Psoas muscle (tissue), 8 donors: Measurements from ENCODE around the gene ZNF526. TPM values are rescaled to one million over a fixed set of nuclear protein-coding genes. Genes with fewer than 3 reads are reported as not detected.

Experiments used
- ATAC-seq, 4 donors: fragments of 200-7000 bp; cut with Tn5 transposase; one replicate each; pipeline ENCODE4 v1.9.1; 2020; ENCODE audit warnings: moderate library complexity in 3 of 4, mild to moderate bottlenecking in 2 of 4
- DNase-seq, 2 donors: peaks; one replicate each; pipeline ENCODE4 v3.0.0-alpha.2; 2020
- H3K27ac ChIP-seq: fragments of 200-600 bp; one replicate; pipeline ENCODE4 v1.8.0; 2022
- H3K27me3 ChIP-seq, 3 donors: fragments of 200-600 bp in 1 of 3; one replicate each; pipeline versions ENCODE4 v1.6.1 to v1.8.0; 2013 to 2022; ENCODE audit warnings: low read length in 2 of 3, mild to moderate bottlenecking in 2 of 3, moderate library complexity in 1 of 3; ENCODE audit not compliant: insufficient read depth in 3 of 3
- H3K36me3 ChIP-seq, 2 donors: fragments of 200-600 bp in 1 of 2; one replicate each; pipeline versions ENCODE4 v1.6.1 to v1.8.0; 2013 to 2022; ENCODE audit warnings: low read depth in 1 of 2, mild to moderate bottlenecking in 1 of 2, moderate library complexity in 1 of 2; ENCODE audit not compliant: insufficient read depth in 1 of 2
- H3K4me1 ChIP-seq: fragments of 200-600 bp; one replicate; pipeline ENCODE4 v1.8.0; 2022
- H3K4me3 ChIP-seq: fragments of 200-600 bp; one replicate; pipeline ENCODE4 v1.8.0; 2022; ENCODE audit warnings: mild to moderate bottlenecking
- H3K9me3 ChIP-seq: fragments of 200-600 bp; one replicate; pipeline ENCODE4 v1.8.0; 2022
- CTCF ChIP-seq: fragments of 200-600 bp; IDR thresholded peaks from one replicate; pipeline ENCODE4 v1.8.0; 2022; ENCODE audit warnings: antibody characterized with exemption
- WGBS, 3 donors: extraction: QIAGEN DNeasy Blood & Tissue Kit; methylation state at CpG; one replicate each; pipeline versions ENCODE4 v1.1.6 to v1.1.7; 2013; 5-methylcytosine and 5-hydroxymethylcytosine counted together
- intact Hi-C, 2 donors: fragments of 100-400 bp; cut with DNase I; formaldehyde crosslinking; loops; one replicate each; pipeline versions ENCODE4 v1.11.0 to v1.14.2; 2022
- polyA plus RNA-seq, 3 donors: library from polyadenylated mRNA; stranded (reverse); fragments of 200-250 nt; gene quantifications; one replicate each; pipeline ENCODE4 v1.2.3, GENCODE V29; 2013
- total RNA-seq, 4 donors: library from RNA; stranded (reverse); fragmentation: NEBNext Ultra II Directional in 2 of 4; extraction: Animal tissue kit (Norgen Biotek cat#: 25700) in 2 of 4; gene quantifications; one replicate each; pipeline versions ENCODE4 v1.2.1 to v1.2.4, GENCODE V29; 2021 to 2023
- donor health status: healthy with polysubstance abuse.
- donor health status: DM: no; HTN: no; CAD: no; lungs with moderate emphysema.
- donor health status: Bipolar disorder and iron deficiency.
- donor health status: healthy.
- donor health status: DM: yes; HTN: yes; CAD: no.
- donor health status: DM: no; HTN: no; CAD: no.
- donor health status: DM: no; HTN: no; CAD: no.
- donor health status: DM: yes; HTN: yes; CAD: no.

The ZNF526 gene
- total and polyA plus RNA-seq, 7 donors, result 3.4 to 7.9 (median 5.9) TPM

DNA sequence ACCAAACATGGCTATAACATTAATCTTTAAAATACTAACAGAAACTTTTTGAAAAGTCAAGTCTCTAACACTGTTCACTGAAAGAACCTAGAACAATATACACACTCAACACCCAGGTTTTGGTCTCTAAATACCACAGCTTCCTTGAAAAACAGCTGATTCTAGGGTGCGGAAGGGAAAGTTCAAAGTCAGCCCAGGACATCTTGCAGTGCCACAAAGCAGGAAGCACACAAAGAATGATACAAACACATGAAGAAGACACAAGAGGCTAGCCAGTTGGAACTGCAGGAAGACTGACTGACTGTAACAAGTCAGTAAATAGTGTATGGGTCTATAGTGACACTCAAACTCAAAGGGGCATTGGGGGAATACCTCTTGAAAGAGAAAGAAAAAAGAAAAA, 7.2 kb upstream of the ZNF526 start:
- Histone ChIP-seq H3K36me3 (peaks cover 7 to 73% of the 10 kb centered on the region in 2 donors), H3K27ac (no peak overlapping the region), H3K27me3 (no peaks in the 10 kb centered on the region), H3K9me3 (no peaks in the 10 kb centered on the region), H3K4me1 (peaks cover 16% of the 10 kb centered on the region), H3K4me3 (no peak overlapping the region)
- no peak for DNase-seq
- no peak for TF ChIP-seq CTCF
- intact Hi-C loops, result no loop called here
- 84 to 94% (median 89%) methylated on average over 1 of the region's 1 CpG for whole genome bisulfite sequencing, 3 donors
- ATAC-seq, result no peak

GRCh38 chr19:42214810-42215485, 5.2 kb upstream of the ZNF526 start:
- WGBS, 3 donors, result 75 to 77% (median 75%) methylated on average over 11 of the region's 11 CpGs
- Histone ChIP-seq H3K36me3 (peaks cover 0 to 52% of the 10 kb centered on the region in 2 donors), H3K9me3 (no peaks in the 10 kb centered on the region), H3K27me3 (no peaks in the 10 kb centered on the region), H3K4me1 (peaks cover 30% of the 10 kb centered on the region), H3K27ac (no peak overlapping the region), H3K4me3 (no peak overlapping the region)
- intact Hi-C loops, result no loop called here
- TF ChIP-seq CTCF, result no peak
- ATAC-seq, result no peak
- DNase-seq, result no peak

DNA sequence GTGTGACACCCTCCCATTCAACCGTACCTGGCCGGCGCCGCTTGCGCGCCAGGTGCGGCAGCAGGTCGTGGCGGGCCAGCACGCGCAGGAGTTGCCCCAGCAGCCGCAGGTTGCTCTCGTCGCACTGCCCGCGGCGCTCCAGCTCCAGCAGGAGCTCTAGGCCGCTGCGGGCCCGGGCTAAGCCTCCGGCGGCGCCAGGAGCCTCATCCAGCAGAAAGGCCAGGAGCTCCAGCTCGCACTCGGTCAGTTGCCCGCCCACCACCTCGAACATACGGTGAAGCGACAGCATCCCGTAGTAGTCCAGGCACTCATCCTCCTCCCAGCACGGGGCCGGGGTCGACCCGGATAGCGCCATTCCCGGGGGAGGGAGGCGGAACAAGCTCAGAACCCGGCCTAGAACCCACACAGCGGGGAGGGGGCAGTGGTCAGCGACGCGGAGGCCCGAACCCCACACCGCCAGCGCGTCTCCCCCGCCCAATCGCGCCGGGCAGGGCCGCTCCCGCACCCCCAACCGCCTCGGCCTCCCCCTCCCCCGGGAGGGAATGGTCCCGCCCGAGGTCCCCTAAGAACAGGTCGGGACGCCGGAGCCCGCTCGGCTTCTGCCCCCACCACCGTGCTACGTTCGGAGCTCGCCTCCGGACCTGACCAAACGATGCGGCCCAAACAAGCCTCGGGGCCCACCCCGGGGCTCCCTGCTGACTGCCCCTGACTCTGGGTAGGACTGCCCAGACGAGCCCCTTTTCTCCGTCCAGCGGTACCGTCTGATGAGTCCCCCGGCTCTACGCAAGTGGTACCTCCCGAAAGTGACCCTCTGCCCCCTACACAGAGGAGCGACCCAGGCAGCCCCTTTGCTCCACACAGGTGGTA, 3.2 kb upstream of the ZNF526 start:
- Histone ChIP-seq H3K27me3 (no peaks in the 10 kb centered on the region), H3K4me1 (peaks cover 42% of the 10 kb centered on the region), H3K9me3 (no peaks in the 10 kb centered on the region), H3K27ac (peak overlapping the region; percentile 77), H3K36me3 (peaks cover 0 to 34% of the 10 kb centered on the region in 2 donors), H3K4me3 (peak overlapping the region; percentile 94)
- TF ChIP-seq CTCF, result no peak
- ATAC-seq, result peak; percentile 1 to 31 (median 7)
- peak; percentile 45 to 78 for DNase-seq
- intact Hi-C loops, result no loop called here
- 3 to 5% (median 3%) methylated on average over 50 to 79 of the region's 79 CpGs for WGBS, 3 donors

GRCh38 chr19:42217520-42218437, 2.3 kb upstream of the ZNF526 start, which contains the start of gene DEDD2:
Gene DEDD2 (minus strand): TSS chr19:42217677. CDS start chr19:42217007, 670 bp downstream.
- intact Hi-C loops, result no loop called here
- ATAC-seq (peak; percentile 80 to 88 (median 85)), DNase-seq (peak; percentile 98 to 99)
- TF ChIP-seq CTCF, result no peak
- Histone ChIP-seq H3K27me3 (no peaks in the 10 kb centered on the region), H3K27ac (peak within 1 kb of the TSS; percentile 77), H3K9me3 (no peaks in the 10 kb centered on the region), H3K4me3 (peak within 1 kb of the TSS; percentile 94), H3K36me3 (peaks cover 0 to 25% of the 10 kb centered on the region in 2 donors), H3K4me1 (peaks cover 43% of the 10 kb centered on the region)
- WGBS, 3 donors, result 15 to 16% (median 16%) methylated on average over 55 to 57 of the region's 57 CpGs
